Ishikawa (cell line): Measurements from ENCODE around the gene PXDN.

Experiments
- CEBPB ChIP-seq: IDR thresholded peaks from 2 replicates; pipeline ENCODE4 v1.6.1; 2012
- CREB1 ChIP-seq: IDR thresholded peaks from 2 replicates; pipeline ENCODE4 v1.6.1; 2012; ENCODE audit warnings: low read depth
- EGR1 ChIP-seq: IDR thresholded peaks from 2 replicates; pipeline ENCODE4 v1.6.1; 2012
- EP300 ChIP-seq: IDR thresholded peaks from 2 replicates; pipeline ENCODE4 v1.6.1; 2012; ENCODE audit warnings: borderline replicate concordance
- FOXM1 ChIP-seq: IDR thresholded peaks from 2 replicates; pipeline ENCODE4 v1.6.1; 2012; ENCODE audit warnings: low read depth, borderline replicate concordance
- NFIC ChIP-seq: IDR thresholded peaks from 2 replicates; pipeline ENCODE4 v1.6.1; 2012
- RAD21 ChIP-seq: IDR thresholded peaks from 2 replicates; pipeline ENCODE4 v1.6.1; 2012; ENCODE audit warnings: low read depth
- TAF1 ChIP-seq: IDR thresholded peaks from 2 replicates; pipeline ENCODE4 v1.6.1; 2012; ENCODE audit warnings: low read depth, mild to moderate bottlenecking
- TCF12 ChIP-seq: IDR thresholded peaks from 2 replicates; pipeline ENCODE4 v1.6.1; 2012; ENCODE audit warnings: low read depth
- TEAD4 ChIP-seq: IDR thresholded peaks from 2 replicates; pipeline ENCODE4 v1.6.1; 2012
- YY1 ChIP-seq: IDR thresholded peaks from 2 replicates; pipeline ENCODE4 v1.6.1; 2012; ENCODE audit warnings: low read depth
- ZBTB7A ChIP-seq: IDR thresholded peaks from 2 replicates; pipeline ENCODE4 v1.6.1; 2012; ENCODE audit warnings: low read depth
- TF ChIP-seq, protein P1 (sequence below): IDR thresholded peaks from 2 replicates; pipeline ENCODE4 v1.6.1; 2012
- TF ChIP-seq, protein P2 (sequence below): IDR thresholded peaks from 2 replicates; pipeline ENCODE4 v1.6.1; 2012; ENCODE audit warnings: low read depth, mild to moderate bottlenecking
- TF ChIP-seq, protein P3 (sequence below): IDR thresholded peaks from 2 replicates; pipeline ENCODE4 v1.6.1; 2012

The PXDN gene

DNA sequence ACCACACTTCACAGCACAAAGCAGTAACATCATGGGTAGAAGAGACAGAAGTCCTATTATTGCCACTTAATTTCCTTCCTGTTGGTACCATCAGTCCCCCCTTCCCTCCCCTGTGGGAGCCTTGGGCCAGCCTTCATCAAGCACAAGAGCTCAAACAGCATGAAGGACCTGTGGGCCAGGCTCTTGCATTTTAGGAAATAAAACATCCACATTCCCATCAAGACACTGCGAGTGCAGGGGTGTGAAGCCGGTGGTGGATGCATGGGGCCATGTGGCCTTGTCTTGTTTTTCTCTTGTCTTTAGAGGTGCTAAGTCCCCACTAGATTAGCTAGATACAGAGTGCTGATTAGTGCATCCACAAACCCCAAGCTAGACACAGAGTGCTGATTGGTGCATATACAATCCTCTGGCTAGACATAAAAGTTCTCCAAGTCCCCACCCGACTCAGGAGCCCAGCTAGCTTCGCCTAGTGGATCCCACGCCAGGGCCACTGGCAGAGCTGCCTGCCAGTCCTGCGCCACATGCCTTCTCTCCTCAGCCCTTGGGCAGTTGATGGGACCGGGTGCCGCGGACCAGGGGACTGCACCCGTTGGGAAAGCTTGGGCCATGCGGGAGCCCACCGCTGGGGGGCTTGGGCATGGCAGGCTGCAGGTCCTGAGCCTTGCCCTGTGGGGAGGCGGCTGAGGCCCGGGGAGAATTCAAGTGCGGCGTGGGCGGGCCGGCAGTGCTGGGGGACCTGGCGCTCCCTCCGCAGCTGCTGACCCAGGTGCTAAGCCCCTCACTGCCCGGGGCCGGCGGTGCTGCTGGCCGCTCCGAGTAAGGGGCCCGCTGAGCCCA is 14.7 kb upstream of the PXDN start:
- no peak for TF ChIP-seq FOXM1

GRCh38 chr2:1758171-1758570 is 13.9 kb upstream of the PXDN start:
- TF ChIP-seq TEAD4: no peak
- TF ChIP-seq NFIC: no peak
- TF ChIP-seq ZBTB7A: no peak
- TF ChIP-seq EGR1: no peak
- TF ChIP-seq TCF12: no peak
- no peak for TF ChIP-seq CEBPB
- TF ChIP-seq, protein P1, sequence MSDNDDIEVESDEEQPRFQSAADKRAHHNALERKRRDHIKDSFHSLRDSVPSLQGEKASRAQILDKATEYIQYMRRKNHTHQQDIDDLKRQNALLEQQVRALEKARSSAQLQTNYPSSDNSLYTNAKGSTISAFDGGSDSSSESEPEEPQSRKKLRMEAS: no peak
- no peak for TF ChIP-seq CREB1
- TF ChIP-seq YY1: no peak
- no peak for TF ChIP-seq EP300
- TF ChIP-seq, protein P2, sequence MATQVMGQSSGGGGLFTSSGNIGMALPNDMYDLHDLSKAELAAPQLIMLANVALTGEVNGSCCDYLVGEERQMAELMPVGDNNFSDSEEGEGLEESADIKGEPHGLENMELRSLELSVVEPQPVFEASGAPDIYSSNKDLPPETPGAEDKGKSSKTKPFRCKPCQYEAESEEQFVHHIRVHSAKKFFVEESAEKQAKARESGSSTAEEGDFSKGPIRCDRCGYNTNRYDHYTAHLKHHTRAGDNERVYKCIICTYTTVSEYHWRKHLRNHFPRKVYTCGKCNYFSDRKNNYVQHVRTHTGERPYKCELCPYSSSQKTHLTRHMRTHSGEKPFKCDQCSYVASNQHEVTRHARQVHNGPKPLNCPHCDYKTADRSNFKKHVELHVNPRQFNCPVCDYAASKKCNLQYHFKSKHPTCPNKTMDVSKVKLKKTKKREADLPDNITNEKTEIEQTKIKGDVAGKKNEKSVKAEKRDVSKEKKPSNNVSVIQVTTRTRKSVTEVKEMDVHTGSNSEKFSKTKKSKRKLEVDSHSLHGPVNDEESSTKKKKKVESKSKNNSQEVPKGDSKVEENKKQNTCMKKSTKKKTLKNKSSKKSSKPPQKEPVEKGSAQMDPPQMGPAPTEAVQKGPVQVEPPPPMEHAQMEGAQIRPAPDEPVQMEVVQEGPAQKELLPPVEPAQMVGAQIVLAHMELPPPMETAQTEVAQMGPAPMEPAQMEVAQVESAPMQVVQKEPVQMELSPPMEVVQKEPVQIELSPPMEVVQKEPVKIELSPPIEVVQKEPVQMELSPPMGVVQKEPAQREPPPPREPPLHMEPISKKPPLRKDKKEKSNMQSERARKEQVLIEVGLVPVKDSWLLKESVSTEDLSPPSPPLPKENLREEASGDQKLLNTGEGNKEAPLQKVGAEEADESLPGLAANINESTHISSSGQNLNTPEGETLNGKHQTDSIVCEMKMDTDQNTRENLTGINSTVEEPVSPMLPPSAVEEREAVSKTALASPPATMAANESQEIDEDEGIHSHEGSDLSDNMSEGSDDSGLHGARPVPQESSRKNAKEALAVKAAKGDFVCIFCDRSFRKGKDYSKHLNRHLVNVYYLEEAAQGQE: no peak

DNA sequence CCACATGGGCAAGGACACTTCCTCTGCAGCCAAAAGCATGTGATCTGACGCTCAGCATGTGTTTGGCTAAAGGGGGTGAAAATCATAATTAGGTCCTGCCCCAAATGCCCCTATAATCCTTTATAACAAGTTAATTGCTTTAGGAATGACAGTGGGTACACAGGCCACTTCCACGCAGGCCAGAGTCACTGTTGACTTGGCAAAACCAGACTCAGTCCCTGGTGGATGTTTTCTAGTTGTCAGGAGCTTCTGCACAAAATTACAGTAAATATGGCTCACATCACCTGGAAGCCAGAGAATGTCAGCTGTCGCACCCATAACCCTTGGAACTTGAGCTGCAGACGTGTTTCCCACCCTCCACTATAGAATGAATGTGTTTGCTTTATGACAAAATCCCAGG is 13.3 kb upstream of the PXDN start:
- TF ChIP-seq EP300 (no peak), YY1 (no peak), CREB1 (no peak), ZBTB7A (no peak), TCF12 (no peak), RAD21 (no peak), TEAD4 (no peak)
- TF ChIP-seq, protein P1: no peak

GRCh38 chr2:1756456-1756855 is 12.1 kb upstream of the PXDN start:
- no peak for TF ChIP-seq TAF1

GRCh38 chr2:1755436-1756191 is 11.3 kb upstream of the PXDN start:
- no peak for TF ChIP-seq NFIC
- TF ChIP-seq TAF1: no peak
- TF ChIP-seq TCF12: no peak
- no peak for TF ChIP-seq ZBTB7A
- no peak for TF ChIP-seq TEAD4
- TF ChIP-seq YY1: no peak
- TF ChIP-seq, protein P1: no peak
- no peak for TF ChIP-seq EGR1
- TF ChIP-seq, protein P3, sequence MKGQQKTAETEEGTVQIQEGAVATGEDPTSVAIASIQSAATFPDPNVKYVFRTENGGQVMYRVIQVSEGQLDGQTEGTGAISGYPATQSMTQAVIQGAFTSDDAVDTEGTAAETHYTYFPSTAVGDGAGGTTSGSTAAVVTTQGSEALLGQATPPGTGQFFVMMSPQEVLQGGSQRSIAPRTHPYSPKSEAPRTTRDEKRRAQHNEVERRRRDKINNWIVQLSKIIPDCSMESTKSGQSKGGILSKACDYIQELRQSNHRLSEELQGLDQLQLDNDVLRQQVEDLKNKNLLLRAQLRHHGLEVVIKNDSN: no peak
- TF ChIP-seq, protein P2: no peak

GRCh38 chr2:1754461-1755170 is 10.3 kb upstream of the PXDN start:
- TF ChIP-seq CREB1 (no peak), TAF1 (no peak), RAD21 (no peak)
- TF ChIP-seq, protein P3: no peak
- TF ChIP-seq, protein P2: peak; percentile 56
- TF ChIP-seq, protein P1: no peak
